NCI-H446 treated with DMSO at 0.1 percent for 48 hours (cell line): ENCODE data around the gene PADI2.

Experiments
- DNase-seq: peaks from one replicate; lab custom pipeline; 2025; lab: John Stamatoyannopoulos, UW

PADI2 gene

DNA sequence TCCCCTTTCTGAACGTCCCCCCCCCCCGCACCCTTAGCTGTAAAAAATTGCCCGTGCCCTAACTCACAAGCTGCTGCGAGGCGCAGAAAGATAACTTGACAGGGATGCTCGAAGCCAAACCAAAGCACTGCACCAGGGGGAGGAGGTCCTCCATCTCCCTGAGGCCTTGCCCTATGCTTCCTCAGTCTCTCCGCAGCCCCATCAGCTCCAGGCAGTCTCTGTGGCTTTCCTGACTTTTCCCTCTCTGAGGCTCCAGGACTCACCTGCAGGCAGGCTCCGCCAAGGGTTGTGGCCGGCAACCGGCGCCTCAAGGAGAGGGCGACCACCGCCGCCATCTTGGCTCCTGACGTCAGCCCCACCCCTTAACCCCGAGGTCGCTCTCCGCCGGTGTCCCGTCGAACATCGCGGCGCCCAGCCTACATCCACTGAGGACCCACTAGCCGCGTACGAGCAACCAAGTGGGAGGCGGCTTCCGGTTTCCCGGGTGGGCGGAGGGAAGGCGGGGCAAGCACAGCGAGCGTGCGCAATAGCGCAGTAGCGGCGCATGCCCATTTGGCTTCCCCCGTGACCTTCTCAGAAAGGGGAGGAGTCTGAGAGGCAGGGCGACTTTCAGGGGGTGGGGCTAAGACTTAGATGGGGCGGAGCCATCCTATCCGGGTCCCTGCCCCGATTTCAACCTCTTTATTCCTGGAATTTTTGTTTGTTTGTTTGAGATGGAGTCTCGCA is 65.4 kb downstream of the PADI2 start, which contains the start of gene SDHB:
SDHB (minus strand) TSS at position 348 of the 726 bp plus-strand sequence; CDS start at position 335, 13 bp downstream.
- peak; percentile 98 for DNase-seq

DNA sequence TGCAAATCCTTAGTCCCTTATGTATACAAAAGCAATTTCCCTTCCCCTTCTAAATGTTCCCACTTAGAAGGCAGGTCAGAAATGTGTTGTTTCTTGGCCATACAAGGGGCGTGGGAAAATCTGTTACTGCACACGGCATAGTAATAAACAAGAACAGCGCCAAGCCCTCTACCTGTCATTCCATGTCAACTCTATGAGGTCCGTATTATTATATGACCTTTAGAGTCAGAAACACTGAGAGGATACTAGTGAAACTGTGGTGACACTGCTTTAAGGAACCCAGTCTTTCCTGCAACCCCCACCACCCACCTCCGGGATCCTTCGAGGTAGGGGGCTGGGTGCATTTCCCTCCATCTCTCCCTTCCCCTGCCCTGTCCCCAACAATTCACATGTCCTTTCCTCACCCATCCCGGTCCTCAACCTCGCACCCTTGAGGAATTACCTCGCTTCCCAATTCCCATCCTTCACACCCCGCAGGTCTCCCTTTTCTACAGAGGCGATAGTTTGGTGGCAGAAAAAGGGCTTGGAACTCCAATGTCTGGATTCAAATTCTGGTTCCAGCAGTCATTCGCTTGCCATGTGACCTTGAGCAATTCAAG is 66.1 kb downstream of the PADI2 start:
- no peak for DNase-seq

DNA sequence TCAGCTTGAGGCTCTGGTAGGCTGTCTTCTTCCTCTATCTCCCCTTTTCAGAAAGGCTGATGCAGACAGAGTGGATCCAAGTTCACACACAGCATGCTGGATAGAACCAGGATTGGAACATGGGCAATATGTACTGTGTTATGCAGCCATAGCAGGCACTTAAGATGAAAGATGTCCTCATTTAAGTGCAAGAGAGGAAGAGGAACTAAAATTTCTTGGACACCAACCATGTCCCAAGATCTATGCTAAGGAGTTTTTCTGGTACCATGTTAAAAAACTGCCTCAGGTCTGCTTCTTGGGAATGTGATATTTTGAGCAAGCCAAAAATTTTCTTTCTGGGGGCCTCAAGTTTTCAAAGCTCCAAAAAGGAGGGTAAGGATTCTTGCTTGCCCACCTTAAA is 66.6 kb downstream of the PADI2 start:
- no peak for DNase-seq

DNA sequence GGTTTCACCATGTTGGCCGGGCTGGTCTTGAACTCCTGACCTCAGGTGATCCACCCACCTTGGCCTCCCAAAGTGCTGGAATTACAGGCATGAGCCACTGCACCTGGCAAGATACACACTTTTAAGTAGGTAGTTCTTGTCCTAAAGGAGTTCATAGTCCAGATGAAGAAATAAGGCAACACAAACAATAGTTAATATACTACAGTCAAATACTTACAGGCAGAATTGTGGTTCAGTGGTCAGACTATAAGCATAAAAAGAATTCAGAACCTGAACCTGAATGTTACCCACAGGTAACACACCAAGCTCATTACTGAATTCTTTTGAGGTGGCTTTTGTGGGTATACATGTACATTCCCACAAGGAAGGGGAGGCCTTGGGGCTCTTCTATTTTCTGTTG is 67.2 kb downstream of the PADI2 start:
- DNase-seq: no peak

DNA sequence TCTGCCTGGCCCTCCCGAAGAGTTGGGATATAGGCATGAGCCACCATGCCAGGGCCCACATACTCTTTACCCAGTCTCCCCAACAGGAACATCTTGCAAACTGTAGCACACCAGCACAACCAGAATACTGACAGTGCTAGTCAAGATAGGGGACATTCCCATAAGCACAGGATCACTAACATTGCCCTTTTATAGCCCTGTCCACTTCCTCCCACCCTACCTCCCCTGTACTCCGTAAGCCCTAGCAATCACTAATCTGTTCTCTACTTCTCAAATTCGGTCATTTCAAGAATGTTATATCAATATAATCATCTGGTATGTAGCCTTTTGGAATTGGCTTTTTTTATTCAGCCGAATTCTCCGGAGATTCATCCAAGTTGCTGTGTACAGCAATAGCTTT is 71.3 kb downstream of the PADI2 start:
- no peak for DNase-seq

DNA sequence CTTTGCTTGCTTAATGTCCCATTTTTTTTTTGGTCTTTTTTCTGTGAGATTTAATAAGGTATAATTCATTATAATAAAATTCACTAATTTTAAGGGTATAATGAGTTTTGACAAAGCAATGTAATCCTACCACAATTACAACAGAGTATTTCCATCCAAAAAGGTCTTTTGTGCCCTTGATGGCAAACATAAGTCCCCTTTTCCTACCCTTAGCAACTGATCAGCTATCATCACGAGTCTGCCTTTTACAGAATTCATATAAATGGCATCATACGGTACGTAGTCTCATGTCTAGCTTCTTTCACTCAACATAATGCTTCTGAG is 73.0 kb downstream of the PADI2 start:
- DNase-seq: no peak

DNA sequence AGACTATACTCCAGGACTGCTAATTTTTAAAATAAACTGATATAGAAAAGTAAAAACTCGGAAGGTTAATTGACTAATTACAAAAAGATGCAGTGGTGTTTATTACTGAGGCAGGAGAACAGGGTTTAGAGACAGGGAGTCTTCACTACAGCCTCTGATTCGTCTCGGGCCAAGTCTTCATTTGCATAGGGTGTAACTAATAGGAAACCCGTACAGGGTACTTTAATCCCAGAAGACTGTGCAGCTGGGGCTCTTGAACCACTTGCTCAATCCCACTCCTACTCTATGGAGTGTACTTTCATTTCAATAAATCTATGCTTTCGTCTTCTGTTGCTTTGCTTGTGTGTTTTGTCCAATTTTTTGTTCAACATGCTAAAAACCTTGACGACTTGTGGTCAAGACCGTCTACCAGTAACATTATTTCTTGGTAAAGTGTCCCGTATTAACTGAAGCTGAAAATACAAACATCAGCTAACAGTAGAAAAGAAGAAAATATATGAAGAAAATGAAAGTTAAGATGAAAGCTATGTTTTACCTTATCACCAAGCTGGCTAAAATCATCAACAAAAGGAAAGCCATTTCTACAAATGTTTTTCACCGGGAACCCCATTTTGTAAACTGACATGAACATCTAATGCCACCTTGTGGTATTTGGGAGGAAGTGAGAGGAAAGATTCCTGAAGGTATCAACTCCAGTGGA is 73.5 kb downstream of the PADI2 start:
- peak; percentile 44 for DNase-seq

DNA sequence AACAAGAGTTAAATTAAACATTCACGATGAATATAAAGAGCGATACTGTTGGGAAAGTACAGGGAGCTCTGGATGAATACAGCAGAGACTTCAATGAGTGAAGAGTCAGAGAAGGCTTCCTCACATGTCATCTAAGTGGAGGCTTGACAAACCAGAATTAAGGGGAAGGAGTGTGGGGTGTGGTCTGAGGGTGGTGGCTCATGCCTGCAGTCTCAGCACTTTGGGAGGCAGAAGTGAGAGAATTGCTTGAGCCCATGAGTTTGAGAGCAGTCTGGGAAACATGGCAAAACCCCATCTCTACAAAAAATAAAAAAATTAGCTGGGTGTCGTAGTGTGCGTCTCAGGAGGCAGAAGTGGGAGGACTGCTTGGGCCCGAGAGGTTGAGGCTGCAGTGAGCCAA is 74.1 kb downstream of the PADI2 start:
- no peak for DNase-seq

DNA sequence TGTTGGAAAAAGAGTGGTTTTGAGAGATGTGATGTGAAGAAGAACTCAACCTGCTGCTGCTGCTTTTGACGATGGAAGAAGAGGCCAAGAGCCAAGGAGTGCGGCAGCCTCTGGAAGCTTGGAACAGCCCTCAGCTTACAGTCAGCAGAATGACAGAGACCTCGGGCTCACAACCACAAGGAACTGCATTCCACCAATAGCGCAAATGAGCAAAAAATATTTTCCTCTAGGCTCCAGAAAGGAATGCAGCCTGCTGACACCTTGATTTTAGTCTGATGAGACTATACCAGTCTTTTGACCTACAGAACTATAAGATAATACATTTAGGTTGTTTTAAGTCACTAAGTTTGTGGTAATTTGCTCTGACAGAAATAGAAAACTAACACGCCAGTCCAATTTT is 75.6 kb downstream of the PADI2 start:
- no peak for DNase-seq

DNA sequence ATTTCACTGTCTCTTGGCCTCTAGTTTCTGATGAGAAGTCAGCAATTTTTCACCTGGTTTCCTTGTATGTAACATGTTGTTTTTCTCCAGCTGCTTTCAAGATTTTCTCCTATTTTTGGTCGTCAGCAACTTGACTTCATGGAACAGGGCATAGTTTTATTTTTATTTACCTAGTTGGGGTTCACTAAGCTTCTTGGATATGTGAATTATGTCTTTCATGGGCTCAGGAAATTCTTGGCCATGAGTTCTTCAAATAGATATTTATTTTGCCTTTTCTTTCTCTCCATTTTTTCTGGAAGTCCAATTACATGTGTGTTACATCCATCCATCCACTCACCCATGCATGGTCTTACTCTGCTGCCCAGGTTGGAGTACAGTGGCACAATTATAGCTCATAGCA is 79.1 kb downstream of the PADI2 start:
- no peak for DNase-seq

DNA sequence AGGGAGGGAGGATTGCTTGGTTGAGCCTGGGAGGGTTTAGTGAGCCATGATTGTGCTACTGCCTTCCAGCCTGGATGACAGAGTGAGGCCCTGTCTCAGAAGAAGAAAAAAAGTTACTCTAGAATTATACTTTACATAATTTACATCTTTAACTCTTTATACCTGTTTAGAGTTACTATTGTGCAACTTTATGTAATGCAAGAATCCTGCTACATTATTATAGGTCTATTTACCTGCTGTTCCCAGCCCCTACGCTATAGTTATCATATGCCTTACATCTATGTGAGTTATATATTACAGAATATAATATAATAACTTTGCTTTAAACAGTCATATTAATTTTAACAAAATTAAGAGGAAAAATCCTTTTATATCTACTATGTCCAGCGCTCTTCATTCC is 79.7 kb downstream of the PADI2 start:
- DNase-seq: no peak

DNA sequence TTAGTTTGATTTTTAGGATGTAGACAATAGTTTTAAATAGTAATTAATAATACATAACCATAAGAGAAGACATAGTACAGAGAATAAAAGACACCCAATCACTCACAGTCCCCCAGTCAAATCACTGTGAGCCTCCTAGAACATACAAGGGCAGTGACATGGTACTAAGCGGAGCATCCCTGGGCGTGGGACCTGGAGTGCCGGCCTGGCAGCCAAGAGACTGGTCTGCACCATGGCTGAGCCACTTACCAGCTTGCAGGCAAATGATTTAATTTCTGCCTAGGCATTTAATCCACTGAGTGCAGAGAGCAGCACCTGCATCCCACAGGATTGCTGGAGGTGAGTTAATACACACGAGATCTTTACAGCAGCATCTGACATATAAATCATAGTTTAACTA is 85.8 kb downstream of the PADI2 start:
- no peak for DNase-seq

DNA sequence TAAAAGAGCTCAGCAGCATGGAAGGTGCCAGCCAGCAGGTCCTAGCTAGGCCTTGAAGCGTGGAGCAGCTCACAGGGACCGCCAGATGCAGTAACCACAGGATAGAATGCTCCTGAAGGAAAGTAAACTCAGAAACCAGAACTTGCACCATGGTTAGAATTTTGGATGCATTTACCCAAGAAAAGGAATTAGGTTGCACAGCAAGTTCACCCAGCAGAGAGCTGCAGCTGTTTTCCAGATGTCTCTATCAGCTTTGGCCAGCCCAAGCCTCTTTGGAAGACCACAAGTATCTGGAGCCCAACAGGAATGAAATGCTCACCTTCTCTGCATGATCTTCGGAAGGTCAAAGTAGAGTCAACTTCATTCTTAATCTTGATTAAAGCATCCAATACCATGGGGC is 86.5 kb downstream of the PADI2 start:
- DNase-seq: no peak

DNA sequence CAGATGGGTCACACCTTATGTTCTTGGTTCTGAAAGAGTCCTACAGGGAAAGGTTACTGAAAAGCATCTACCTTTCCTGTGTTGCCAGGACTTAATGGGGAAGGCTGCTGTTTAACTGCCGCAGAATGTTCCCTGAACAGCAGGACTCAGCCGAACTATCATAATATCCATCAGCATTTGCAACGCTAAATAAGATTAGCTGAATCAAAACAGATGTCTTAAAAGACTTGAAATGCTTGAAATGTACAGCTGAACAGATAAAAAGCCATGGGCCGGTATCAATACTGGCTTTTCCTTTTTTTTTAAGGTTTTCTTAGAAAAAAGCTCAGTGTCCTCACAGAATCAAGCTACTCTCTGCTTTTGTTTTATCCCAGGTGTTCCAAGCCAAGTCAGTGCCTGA is 87.8 kb downstream of the PADI2 start:
- DNase-seq: no peak

DNA sequence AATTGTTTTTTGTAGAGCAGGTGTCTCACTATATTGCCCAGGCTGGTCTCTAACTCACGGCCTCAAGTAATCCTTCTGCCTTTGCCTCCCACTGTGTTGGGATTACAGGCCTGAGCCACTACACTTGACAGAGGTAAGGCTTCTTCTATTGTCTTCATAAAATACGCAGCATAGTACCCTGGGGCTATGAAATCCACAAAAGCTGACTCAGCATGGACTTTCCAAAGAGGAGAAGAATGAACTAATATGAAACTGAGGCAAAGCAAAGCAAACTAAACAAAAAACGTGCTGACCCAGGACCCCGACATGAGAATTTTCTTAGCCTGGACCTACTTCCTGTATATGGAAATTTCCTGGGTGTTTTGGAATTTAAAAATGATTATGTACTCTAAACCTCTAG is 89.0 kb downstream of the PADI2 start:
- DNase-seq: no peak

DNA sequence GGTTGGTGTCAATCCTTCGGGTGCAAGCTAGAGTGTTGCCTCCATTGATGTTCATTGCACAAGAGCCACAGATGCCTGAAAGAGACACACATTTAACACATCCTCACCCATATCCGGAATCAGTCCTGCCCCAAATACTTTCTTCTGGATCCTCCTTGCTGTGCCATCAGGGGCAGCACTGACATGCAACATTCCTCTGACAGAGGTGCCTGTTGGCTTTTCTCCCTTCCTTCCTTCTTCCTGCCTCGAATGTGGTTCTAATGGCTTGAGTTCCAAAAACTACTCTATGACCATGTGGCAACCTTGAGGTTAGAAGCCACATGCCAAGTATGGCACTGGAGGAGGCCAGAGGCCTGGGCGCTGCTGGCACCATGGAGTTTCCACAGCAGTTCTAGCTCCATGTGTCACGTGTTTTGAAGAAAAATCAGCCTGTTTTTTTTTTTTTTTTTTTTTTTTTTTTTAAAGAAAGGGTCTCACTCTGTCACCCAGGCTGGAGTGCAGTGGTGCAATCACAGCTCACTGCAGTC is 90.5 kb downstream of the PADI2 start:
- no peak for DNase-seq

DNA sequence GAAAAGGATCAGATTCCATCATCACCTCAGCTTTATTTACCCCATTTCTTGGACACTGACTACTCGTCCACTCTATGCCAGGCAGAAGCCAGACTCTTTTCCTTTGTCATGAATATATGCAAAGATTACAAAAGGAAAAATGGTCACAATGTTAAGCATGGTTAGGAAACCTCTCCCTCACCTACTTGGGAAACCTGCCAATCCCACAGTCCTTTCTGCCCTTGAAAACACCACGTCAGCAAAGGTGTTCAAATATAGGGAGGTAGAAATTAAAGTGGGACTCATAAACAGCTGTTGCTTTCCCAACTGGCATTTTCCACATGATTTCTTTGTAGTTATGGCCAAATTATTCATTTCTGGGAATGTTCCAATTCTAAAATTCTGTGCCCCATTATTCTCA is 91.4 kb downstream of the PADI2 start:
- DNase-seq: no peak

DNA sequence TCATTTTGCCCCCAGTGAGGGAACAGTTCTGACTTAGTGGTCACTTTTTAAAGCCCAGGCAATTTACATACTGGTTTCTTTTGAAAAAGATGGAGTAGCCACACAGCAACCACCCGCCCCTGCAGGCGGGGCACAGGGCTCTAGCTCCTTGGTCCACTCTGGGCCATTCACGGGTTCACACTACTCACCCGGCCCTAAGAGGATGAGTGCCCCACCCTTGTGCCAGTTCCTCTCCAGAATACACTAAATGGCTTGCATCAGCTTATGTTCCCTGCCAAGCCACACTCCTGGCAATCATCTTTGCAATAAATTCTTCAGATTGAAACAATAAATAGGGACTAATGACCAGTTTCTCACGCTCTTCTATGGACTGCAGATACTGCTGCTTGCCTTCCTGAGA is 91.8 kb downstream of the PADI2 start:
- no peak for DNase-seq

DNA sequence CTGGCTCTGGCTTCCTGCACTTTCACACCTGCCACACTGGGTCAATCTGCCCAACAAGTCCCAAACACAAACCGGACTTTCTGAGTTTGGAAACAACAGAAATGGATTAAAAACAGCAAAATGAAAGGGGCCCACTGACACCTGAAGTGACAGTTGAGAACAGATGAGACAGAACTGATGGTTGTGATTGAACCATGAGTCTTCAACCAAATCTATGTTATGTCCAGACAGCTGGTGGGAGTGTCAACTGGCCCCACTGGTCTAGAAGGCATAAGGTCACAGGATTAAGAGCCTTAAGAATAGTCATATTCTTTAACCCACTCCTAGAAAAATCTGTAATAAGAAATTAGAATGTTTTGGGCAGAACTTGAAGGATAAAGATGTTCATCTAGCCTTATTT is 94.5 kb downstream of the PADI2 start:
- no peak for DNase-seq

DNA sequence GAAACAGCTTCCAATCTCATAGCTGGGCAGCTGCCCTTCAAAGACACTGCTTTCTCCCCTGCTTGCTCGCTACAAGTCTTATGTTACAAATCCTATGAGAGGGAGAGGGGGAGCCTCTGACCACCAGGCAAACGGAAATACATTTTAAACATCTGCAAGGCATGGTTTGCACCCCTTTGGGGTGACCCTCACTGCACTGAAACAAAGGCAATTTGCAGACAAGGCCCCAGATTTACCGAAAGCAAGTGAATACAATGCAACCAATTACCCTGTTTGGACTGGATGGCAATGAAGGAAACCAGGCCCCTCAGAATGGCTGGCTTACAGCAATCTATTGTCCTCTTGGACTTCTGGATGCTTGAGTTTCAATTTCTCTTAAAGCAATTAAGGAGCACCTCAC is 95.7 kb downstream of the PADI2 start:
- DNase-seq: no peak

DNA sequence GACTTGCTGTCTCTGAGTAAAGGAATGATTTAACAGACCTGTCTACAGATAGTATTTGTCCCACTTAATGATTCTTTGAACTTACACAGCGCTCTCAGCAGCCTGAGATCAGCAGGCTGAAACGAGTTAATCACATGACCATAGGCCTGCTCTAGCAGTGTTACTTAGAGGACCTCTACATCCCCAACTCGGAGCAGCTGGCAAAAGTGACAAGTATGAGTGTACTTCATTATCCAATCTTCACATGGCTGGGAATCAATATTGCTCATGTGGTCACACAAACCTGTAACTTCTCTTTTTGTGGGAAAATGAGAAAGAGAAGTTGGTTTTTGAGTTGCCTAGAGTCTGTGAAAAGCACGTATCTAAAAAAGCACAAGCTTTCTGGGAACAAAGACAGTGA is 96.1 kb downstream of the PADI2 start:
- no peak for DNase-seq

DNA sequence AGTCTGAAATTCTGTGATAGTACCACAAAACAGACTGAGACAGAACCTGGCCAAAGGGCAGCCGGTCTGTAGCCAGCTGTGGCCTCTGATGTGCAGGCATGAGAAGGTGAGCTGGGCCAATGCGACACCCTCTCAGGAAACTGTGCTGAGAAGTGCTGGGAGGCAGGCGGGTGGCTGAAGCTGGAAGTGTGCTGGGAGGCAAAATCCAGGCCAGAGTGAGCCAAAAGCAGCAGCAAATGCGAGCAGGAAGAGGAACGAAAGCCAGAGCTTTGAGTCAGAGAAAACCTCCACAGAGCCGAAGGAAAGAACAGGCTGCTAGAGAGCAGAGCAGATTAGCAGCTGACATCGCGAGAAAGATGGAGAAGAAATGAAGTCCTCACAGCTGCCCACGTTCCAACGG is 97.4 kb downstream of the PADI2 start:
- no peak for DNase-seq

DNA sequence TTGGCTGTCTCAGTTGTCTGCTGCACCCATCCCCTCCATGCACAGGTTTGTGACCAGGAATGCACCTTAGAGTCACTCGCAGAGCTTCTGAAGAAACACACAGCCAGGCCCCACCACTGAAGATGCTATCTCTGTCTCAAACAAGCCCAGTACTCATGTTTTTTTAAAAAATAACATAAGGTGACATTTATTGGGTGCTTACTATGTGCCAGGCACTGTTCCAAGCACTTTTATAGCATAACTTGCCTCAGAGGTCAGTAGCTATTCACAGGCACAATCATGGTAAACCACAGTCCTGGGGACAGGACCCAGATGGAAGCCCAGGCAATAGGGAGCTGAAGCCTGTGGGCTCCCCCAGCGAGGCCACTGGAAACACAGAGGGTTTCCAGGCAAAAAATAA is 98.7 kb downstream of the PADI2 start:
- DNase-seq: no peak
